GM12873 (cell line): ENCODE data around the gene STAT3.

ENCODE experiments used
- TF ChIP-seq, protein P1 (sequence below): IDR thresholded peaks from 2 replicates; pipeline ENCODE4 v1.5.1; 2012; ENCODE audit warnings: low read depth, mild to moderate bottlenecking, moderate library complexity, low read length, control low read depth; ENCODE audit not compliant: insufficient read depth; ENCODE audit errors: missing control alignments

Gene STAT3

DNA sequence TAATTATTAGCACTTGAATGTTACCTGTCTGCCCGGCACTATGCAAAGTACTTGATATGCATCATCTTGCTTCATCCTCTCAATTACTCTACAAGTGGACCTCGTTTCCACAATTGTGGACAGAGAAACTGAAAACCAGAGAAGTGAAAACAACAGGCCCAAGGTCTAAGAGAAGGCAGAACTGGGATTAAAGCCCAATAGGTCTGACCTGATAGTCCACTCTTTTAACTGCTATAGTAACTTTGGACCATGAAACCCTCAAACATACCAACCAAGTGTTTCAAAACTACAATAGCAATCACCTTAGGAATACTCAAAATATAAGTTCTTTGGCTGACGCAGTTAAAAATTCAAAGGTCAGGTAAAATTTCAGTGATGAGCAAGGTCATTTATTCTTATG lies 7.3 kb downstream of the STAT3 start:
- TF ChIP-seq, protein P1, sequence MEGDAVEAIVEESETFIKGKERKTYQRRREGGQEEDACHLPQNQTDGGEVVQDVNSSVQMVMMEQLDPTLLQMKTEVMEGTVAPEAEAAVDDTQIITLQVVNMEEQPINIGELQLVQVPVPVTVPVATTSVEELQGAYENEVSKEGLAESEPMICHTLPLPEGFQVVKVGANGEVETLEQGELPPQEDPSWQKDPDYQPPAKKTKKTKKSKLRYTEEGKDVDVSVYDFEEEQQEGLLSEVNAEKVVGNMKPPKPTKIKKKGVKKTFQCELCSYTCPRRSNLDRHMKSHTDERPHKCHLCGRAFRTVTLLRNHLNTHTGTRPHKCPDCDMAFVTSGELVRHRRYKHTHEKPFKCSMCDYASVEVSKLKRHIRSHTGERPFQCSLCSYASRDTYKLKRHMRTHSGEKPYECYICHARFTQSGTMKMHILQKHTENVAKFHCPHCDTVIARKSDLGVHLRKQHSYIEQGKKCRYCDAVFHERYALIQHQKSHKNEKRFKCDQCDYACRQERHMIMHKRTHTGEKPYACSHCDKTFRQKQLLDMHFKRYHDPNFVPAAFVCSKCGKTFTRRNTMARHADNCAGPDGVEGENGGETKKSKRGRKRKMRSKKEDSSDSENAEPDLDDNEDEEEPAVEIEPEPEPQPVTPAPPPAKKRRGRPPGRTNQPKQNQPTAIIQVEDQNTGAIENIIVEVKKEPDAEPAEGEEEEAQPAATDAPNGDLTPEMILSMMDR, result no peak

DNA sequence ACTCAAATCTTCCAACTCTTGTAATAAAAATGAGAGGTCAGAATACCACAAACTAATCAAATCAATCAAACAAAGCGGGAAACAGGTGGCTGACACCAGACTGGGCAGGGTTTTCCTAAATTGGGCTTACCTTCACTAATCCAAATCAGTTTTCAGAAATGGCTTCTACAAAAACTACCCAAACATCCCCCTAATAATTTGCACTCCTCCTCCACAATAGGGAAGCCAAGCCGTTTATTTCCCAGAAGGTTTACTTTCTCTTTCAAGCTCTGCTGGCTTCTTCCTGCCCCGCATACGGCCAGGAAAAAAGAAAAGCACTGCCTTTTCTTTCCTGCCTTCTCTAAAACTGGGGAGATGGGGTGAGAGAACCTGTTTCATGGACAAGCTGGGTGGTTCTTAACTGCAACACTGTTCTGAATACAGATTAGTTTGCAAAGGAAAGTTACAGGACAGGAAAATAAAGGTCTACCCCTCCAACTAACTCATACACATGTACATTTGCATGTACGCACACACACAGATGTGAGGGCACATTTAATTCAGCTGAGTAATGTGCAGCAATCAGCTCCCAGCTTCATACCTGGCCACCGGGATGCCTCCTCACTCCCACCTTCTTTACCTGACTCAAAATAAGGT lies 9.2 kb downstream of the STAT3 start:
- TF ChIP-seq, protein P1, result no peak

DNA sequence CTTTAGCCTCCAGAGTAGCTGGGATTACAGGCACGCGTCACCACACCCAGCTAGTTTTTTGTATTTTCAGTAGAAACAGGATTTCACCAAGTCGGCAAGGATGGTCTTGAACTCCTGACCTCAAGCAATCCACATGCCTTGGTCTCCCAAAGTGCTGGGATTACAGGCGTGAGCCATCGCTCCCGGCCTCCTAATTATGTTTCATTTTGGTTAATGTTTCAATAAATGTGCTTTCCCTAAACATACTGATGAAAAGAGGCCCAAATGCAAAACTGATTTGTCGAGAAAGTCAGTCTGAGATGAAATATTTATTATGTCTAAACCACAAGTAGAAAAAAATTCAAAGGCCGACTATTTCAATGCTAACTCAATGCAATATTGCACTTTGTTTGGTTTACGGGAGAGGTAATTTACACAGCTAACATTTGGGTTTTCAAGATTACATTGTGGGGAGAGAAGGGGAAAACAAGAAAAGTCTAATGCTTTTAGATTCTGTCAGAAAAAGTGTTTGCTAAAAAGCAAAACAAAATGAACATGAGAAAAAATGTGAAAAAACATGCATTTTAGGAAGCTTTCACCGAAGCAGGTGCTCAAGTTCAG lies 9.8 kb downstream of the STAT3 start:
- TF ChIP-seq, protein P1, result no peak

DNA sequence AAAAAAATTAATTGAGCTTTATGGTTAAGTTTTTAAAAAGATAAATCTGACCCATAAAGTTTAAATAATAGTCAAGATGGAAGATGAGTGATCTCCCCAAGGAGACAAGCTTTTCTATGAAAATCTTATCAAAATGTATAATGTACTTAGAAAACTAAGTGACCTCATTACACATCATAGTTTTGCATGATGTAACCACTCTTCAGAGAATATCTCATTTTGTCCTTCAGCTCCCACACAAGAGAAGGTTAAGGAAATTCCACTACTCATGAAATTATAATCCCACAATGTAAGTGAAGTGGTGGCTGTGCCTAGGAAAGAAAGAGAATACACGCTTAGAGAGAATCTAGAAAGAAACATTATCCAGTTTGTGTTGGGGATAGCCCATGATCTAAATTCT lies 14.3 kb downstream of the STAT3 start:
- TF ChIP-seq, protein P1, result no peak

DNA sequence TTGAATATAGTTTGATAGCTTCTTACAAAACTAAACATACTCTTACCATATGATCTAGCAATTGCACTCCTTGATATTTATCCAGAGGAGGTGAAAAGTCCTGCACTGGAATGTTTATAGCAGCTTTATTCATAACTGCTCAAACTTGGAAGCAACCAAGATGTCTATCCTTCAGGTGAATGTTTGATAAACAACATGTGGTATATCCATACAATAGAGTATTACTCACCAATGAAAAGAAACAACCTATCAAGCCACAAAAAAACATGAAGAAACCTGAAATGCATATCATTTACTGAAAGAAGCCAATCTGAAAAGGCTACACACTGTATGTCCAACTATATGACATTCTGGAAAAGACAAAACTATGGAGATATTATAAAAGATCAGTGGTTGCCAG lies 16.1 kb downstream of the STAT3 start:
- TF ChIP-seq, protein P1, result no peak

- TF ChIP-seq, protein P1, result no peak
Observed at GRCh38 chr17:42365136-42365535, 23.1 kb downstream of the STAT3 start.

DNA sequence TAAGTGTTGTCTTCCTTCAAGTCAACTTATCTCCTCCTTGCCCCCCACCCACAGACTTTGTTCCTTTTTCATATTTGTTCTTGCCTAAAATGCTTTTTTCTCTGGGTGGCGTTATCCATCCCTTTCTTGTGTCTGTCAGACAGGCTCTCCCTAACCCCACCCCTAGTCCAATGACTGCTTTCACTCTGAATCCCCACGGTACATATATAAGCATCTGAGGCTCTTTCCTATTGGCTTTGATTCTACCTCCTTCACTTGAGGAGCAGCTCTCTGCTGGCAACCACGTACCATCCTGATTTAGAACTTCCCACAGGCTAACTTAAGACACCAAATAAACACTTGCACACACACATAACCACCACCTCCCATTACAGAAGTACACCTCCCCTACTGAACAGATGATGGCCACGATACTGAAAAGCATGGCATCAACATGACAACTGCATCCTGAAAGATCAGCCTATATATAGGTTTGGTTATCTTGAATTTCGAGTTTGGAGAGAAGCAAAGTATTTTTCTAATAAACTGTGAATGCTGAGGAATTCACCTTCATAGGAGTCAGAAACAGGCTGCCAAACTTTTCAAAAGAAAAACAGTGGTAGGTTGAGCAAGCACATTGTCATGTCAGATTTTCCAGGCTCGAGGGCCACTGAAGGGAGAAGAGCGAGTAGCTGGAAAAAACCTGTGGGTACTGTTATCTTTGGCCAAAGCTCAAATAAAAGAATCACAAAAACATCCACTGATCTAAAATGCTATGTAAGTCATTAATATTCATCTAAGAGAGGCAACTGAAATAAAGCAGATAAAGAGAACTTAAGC lies 24.3 kb downstream of the STAT3 start:
- TF ChIP-seq, protein P1, result no peak
